ENCODE measurements around the gene MYL6. TPM values are rescaled to one million over a fixed set of nuclear protein-coding genes. Genes with fewer than 3 reads are reported as not detected.

MYL6 gene
- total and polyA plus RNA-seq, 4 donors = 1,471 to 3,593 (median 2,197) TPM

DNA sequence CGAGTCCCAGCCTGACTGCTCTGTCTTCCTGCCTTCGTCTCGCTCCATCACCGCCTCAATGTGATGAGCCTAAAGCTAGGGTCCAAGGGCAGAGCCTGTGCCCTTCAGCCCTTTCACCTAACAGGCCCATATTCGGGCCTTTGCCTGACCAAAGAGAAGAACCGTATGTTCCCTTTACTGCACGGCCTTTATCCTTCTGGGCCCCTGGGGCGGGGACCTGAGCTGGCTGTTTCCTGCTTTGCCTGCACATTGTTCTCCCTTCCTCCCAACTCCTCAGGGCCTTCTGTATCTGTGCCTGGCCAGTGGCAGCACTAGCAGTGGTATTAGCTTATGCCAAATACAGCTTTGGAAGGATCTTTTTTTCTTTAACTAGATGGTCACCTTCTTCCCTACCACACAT, 14.3 kb upstream of the MYL6 start:
- H3K9ac ChIP-seq (ENCODE audit: insufficient read depth in 1 of 2, low read length in 2 of 2) = no peak overlapping the region
- DNase-seq (no peak), ATAC-seq (ENCODE audit: insufficient read depth, low FRiP score) (no peak)
- TF ChIP-seq CTCF (IDR thresholded peaks at IDR 0.05; ENCODE audit: control extremely low read depth, extremely low read depth) = no peak
- H3K27me3 ChIP-seq (ENCODE audit: control insufficient read depth in 3 of 3, insufficient read depth in 3 of 3, low read length in 2 of 3) = no peaks in the 10 kb centered on the region
- peak overlapping the region; percentile 72 to 74 for H3K27ac ChIP-seq (ENCODE audit: low read depth in 1 of 2, low read length in 1 of 2)
- H3K4me3 ChIP-seq = no peak overlapping the region
- 61 to 66% methylated on average over 8 of the region's 8 CpGs for WGBS, 2 donors
- no peaks in the 10 kb centered on the region for H3K9me3 ChIP-seq (ENCODE audit: control insufficient read depth in 4 of 4, insufficient read depth in 3 of 4, low read length in 3 of 4)
- peaks cover 17 to 37% (median 34%) of the 10 kb centered on the region in 4 donors for H3K36me3 ChIP-seq (ENCODE audit: control insufficient read depth in 4 of 4, insufficient read depth in 4 of 4, low read length in 4 of 4)
- peaks cover 0 to 15% (median 5%) of the 10 kb centered on the region in 5 donors for H3K4me1 ChIP-seq (ENCODE audit: control insufficient read depth in 5 of 5, insufficient read depth in 5 of 5, low read length in 5 of 5)

DNA sequence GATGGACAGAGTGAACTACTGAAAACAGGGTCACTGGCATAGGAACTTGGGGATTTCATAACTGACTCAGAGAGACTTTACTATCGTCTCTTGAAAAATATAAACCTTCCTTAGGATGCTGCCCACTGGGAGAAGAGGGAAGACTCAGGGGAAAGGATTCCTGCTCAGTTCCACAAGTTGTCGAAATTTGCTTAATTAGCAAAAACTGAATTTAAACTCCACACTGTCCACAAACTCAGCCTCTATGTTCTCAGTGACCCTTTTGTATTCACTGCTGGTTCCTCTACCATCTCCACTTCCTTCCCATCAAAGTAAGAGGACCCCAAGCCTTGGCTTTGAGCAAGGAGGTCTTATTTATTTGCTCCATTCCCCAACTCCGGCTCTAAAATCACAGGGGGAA, 12.9 kb upstream of the MYL6 start:
- H3K4me1 ChIP-seq (ENCODE audit: control insufficient read depth in 5 of 5, insufficient read depth in 5 of 5, low read length in 5 of 5) = peaks cover 0 to 15% (median 5%) of the 10 kb centered on the region in 5 donors
- DNase-seq = no peak
- WGBS, 2 donors = 91 to 93% methylated on average over 3 of the region's 3 CpGs
- no peaks in the 10 kb centered on the region for H3K27me3 ChIP-seq (ENCODE audit: control insufficient read depth in 3 of 3, insufficient read depth in 3 of 3, low read length in 2 of 3)
- TF ChIP-seq CTCF (IDR thresholded peaks at IDR 0.05; ENCODE audit: control extremely low read depth, extremely low read depth) = no peak
- H3K9ac ChIP-seq (ENCODE audit: insufficient read depth in 1 of 2, low read length in 2 of 2) = no peak overlapping the region
- H3K36me3 ChIP-seq (ENCODE audit: control insufficient read depth in 4 of 4, insufficient read depth in 4 of 4, low read length in 4 of 4) = peaks cover 17 to 31% (median 28%) of the 10 kb centered on the region in 4 donors
- no peaks in the 10 kb centered on the region for H3K9me3 ChIP-seq (ENCODE audit: control insufficient read depth in 4 of 4, insufficient read depth in 3 of 4, low read length in 3 of 4)
- no peak overlapping the region for H3K4me3 ChIP-seq
- H3K27ac ChIP-seq (ENCODE audit: low read depth in 1 of 2, low read length in 1 of 2) = no peak overlapping the region
- ATAC-seq (ENCODE audit: insufficient read depth, low FRiP score) = no peak

DNA sequence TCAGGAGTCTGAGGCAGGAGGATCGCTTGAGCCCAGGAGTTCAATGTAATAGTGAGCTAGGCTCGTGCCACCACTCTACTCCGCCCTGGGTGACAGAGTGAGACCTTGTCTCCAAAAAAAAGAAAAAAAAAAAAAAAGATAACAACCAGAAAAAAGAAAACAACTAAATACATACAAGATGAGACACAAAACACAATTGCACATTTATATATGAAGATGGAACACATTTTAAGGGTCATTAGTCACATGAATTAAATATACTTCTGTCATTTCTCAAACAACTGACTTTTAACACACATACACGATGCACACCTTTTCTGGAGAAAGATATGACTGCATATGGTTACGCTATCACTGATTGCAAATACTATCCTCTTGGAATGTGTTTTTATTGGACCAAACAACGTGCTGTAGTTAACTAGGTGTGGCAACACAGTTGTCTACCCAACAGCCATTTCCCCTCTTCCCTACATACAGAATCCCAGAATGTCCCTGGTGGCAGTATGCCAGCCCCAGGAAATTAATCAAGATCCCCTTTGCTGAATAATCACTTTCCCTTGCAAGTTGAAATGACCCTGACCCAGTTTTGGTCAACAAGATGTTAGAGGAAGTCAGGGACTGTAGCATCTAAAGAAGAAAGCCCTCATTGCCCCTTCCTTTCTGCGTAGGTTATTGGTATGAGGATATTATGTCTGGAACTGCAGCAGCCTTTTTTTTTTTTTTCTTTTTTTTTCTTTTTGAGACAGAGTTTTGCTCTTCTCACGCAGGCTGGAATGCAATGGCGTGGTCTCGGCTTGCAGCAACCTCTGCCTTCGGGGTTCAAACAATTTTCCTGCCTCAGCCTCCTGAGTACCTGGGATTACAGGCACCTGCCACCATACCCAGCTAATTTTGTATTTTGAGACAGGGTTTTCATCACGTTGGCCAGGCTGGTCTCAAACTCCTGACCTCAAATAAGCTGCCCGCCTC, 11.4 kb upstream of the MYL6 start:
- DNase-seq (peak; percentile 81 to 92 (median 88)), ATAC-seq (ENCODE audit: insufficient read depth, low FRiP score) (no peak)
- no peak for TF ChIP-seq CTCF (IDR thresholded peaks at IDR 0.05; ENCODE audit: control extremely low read depth, extremely low read depth)

More for the DNA sequence above, 11.4 kb upstream of the MYL6 start:
- Histone ChIP-seq H3K27me3 (ENCODE audit: control insufficient read depth in 3 of 3, insufficient read depth in 3 of 3, low read length in 2 of 3) (no peaks in the 10 kb centered on the region), H3K27ac (ENCODE audit: low read depth in 1 of 2, low read length in 1 of 2) (peak overlapping the region in 1 of 2 donors; percentile 43), H3K4me3 (no peak overlapping the region), H3K9me3 (ENCODE audit: control insufficient read depth in 4 of 4, insufficient read depth in 3 of 4, low read length in 3 of 4) (no peaks in the 10 kb centered on the region), H3K4me1 (ENCODE audit: control insufficient read depth in 5 of 5, insufficient read depth in 5 of 5, low read length in 5 of 5) (peaks cover 4 to 25% (median 7%) of the 10 kb centered on the region in 5 donors), H3K9ac (ENCODE audit: insufficient read depth in 1 of 2, low read length in 2 of 2) (no peak overlapping the region), H3K36me3 (ENCODE audit: control insufficient read depth in 4 of 4, insufficient read depth in 4 of 4, low read length in 4 of 4) (peaks cover 17 to 23% (median 20%) of the 10 kb centered on the region in 4 donors)
- WGBS, 2 donors = 64 to 70% methylated on average over 13 of the region's 13 CpGs
